ENCODE measurements around the gene ACOT13. TPM values are rescaled to one million over a fixed set of nuclear protein-coding genes. Genes with fewer than 3 reads are reported as not detected.
"Not testable (repeated sequence)": the region's sequence is repeated elsewhere in the genome, so short reads cannot be mapped to it uniquely, and the experiment has no call there.

ACOT13 gene
- polyA plus RNA-seq, 4 donors = 10.5 to 26.9 (median 16.2) TPM

- H3K9me3 ChIP-seq (ENCODE audit: control insufficient read depth in 2 of 2, insufficient read depth in 1 of 2, low read depth in 1 of 2, low read length in 1 of 2) = peaks cover 2 to 20% of the 10 kb centered on the region in 2 donors
- not testable (repeated sequence) for FAIRE-seq; H3K27me3 ChIP-seq (ENCODE audit: control insufficient read depth in 3 of 3, insufficient read depth in 3 of 3, low read length in 3 of 3); H3K27ac ChIP-seq (ENCODE audit: low read depth in 1 of 3, low read length in 2 of 3); H3K4me3 ChIP-seq (ENCODE audit: low read depth in 1 of 3, low read length in 3 of 3); DNase-seq; H3K36me3 ChIP-seq (ENCODE audit: control insufficient read depth in 3 of 3, insufficient read depth in 2 of 3, low read depth in 1 of 3, low read length in 3 of 3)
- H3K4me1 ChIP-seq (ENCODE audit: control insufficient read depth in 3 of 3, insufficient read depth in 2 of 3, low read depth in 1 of 3, low read length in 2 of 3) = peaks cover 0 to 17% (median 0%) of the 10 kb centered on the region in 3 donors
- 87 to 92% (median 89%) methylated on average over 6 of the region's 6 CpGs for WGBS, 3 donors
Measured at GRCh38 chr6:24731456-24732134, 64.7 kb downstream of the ACOT13 start.

- FAIRE-seq (no peak), DNase-seq (no peak)
- H3K36me3 ChIP-seq (ENCODE audit: control insufficient read depth in 3 of 3, insufficient read depth in 2 of 3, low read depth in 1 of 3, low read length in 3 of 3) = no peaks in the 10 kb centered on the region
- H3K4me1 ChIP-seq (ENCODE audit: control insufficient read depth in 3 of 3, insufficient read depth in 2 of 3, low read depth in 1 of 3, low read length in 2 of 3) = peaks cover 0 to 8% (median 0%) of the 10 kb centered on the region in 3 donors
- H3K27ac ChIP-seq (ENCODE audit: low read depth in 1 of 3, low read length in 2 of 3) = no peak overlapping the region
- H3K9me3 ChIP-seq (ENCODE audit: control insufficient read depth in 2 of 2, insufficient read depth in 1 of 2, low read depth in 1 of 2, low read length in 1 of 2) = peaks cover 2 to 20% of the 10 kb centered on the region in 2 donors
- H3K27me3 ChIP-seq (ENCODE audit: control insufficient read depth in 3 of 3, insufficient read depth in 3 of 3, low read length in 3 of 3) = no peaks in the 10 kb centered on the region
- WGBS, 3 donors = 94 to 98% (median 97%) methylated on average over 1 of the region's 1 CpG
- H3K4me3 ChIP-seq (ENCODE audit: low read depth in 1 of 3, low read length in 3 of 3) = no peak overlapping the region
Measured at GRCh38 chr6:24734166-24734565, 67.3 kb downstream of the ACOT13 start.

DNA sequence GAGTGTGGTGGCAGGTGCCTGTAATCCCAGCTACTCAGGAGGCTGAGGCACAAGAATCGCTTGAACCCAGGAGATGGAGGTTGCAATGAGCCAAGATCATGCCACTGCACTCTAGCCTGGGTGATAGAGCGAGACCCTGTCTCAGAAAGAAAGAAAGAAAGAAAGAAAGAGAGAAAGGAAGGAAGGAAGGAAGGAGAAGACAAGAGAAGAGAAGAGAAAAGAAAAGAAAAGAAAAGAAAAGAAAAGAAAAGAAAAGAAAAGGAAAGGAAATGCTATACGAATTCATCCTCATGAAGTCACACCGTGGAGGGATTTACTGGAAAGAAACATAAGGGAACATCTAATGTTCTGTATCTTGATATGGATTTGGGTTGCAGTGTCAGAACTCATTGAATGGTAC, 67.8 kb downstream of the ACOT13 start:
- not testable (repeated sequence) for FAIRE-seq

DNA sequence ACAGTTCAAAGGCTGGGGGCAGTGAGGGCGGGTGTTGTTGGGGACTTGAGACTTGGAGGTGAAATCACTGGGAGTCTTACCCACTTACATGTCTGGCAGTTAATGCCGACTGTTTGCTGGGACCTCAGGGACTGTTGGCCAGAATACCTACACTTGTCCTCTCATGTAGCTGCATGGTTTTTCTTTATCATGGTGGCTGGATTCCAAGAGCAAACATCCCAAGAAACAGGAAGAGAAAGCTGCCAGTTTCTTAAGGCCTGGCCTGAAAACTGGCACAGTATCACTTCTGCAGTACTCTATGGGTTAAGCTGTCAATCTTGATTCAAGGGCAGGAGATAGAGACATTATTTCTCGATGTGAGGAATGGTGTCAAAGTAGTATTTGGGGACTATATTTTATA, 71.9 kb downstream of the ACOT13 start:
- FAIRE-seq (no peak), DNase-seq (no peak)
- H3K9me3 ChIP-seq (ENCODE audit: control insufficient read depth in 2 of 2, insufficient read depth in 1 of 2, low read depth in 1 of 2, low read length in 1 of 2) = no peaks in the 10 kb centered on the region
- 46 to 72% (median 70%) methylated on average over 3 of the region's 3 CpGs for WGBS, 3 donors
- no peak overlapping the region for H3K4me3 ChIP-seq (ENCODE audit: low read depth in 1 of 3, low read length in 3 of 3)
- no peak overlapping the region for H3K27ac ChIP-seq (ENCODE audit: low read depth in 1 of 3, low read length in 2 of 3)
- peaks cover 0 to 8% (median 0%) of the 10 kb centered on the region in 3 donors for H3K4me1 ChIP-seq (ENCODE audit: control insufficient read depth in 3 of 3, insufficient read depth in 2 of 3, low read depth in 1 of 3, low read length in 2 of 3)
- H3K27me3 ChIP-seq (ENCODE audit: control insufficient read depth in 3 of 3, insufficient read depth in 3 of 3, low read length in 3 of 3) = no peaks in the 10 kb centered on the region
- H3K36me3 ChIP-seq (ENCODE audit: control insufficient read depth in 3 of 3, insufficient read depth in 2 of 3, low read depth in 1 of 3, low read length in 3 of 3) = no peaks in the 10 kb centered on the region

More for the DNA sequence above, 67.8 kb downstream of the ACOT13 start:
- H3K27me3 ChIP-seq (ENCODE audit: control insufficient read depth in 3 of 3, insufficient read depth in 3 of 3, low read length in 3 of 3); H3K4me3 ChIP-seq (ENCODE audit: low read depth in 1 of 3, low read length in 3 of 3); H3K36me3 ChIP-seq (ENCODE audit: control insufficient read depth in 3 of 3, insufficient read depth in 2 of 3, low read depth in 1 of 3, low read length in 3 of 3); H3K4me1 ChIP-seq (ENCODE audit: control insufficient read depth in 3 of 3, insufficient read depth in 2 of 3, low read depth in 1 of 3, low read length in 2 of 3); H3K27ac ChIP-seq (ENCODE audit: low read depth in 1 of 3, low read length in 2 of 3); DNase-seq: not testable (repeated sequence)
- 91 to 96% (median 93%) methylated on average over 4 of the region's 4 CpGs for WGBS, 3 donors
- H3K9me3 ChIP-seq (ENCODE audit: control insufficient read depth in 2 of 2, insufficient read depth in 1 of 2, low read depth in 1 of 2, low read length in 1 of 2) = peaks cover 2 to 20% of the 10 kb centered on the region in 2 donors

DNA sequence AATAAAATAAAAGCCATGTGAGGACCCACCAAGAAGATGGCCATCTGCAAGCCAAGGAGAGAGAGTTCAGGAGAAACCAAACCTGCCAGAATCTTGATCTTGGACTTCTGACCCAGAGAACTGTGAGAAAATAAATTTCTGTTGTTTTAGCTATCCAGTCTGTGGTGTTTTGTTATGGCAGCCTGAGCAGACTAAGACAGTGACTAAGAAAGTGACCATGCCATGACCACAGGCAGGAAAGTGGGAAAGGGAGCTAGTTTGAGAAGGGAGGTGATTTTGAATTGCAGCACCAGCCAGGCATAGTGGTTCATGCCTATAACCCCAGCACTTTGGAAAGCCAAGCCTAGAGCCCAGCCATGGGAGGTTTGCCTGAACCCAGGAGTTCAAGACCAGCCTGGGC, 74.0 kb downstream of the ACOT13 start:
- DNase-seq (no peak), FAIRE-seq (no peak)
- Histone ChIP-seq H3K36me3 (ENCODE audit: control insufficient read depth in 3 of 3, insufficient read depth in 2 of 3, low read depth in 1 of 3, low read length in 3 of 3) (no peaks in the 10 kb centered on the region), H3K4me1 (ENCODE audit: control insufficient read depth in 3 of 3, insufficient read depth in 2 of 3, low read depth in 1 of 3, low read length in 2 of 3) (peaks cover 0 to 3% (median 0%) of the 10 kb centered on the region in 3 donors), H3K4me3 (ENCODE audit: low read depth in 1 of 3, low read length in 3 of 3) (no peak overlapping the region), H3K27me3 (ENCODE audit: control insufficient read depth in 3 of 3, insufficient read depth in 3 of 3, low read length in 3 of 3) (no peaks in the 10 kb centered on the region), H3K27ac (ENCODE audit: low read depth in 1 of 3, low read length in 2 of 3) (no peak overlapping the region), H3K9me3 (ENCODE audit: control insufficient read depth in 2 of 2, insufficient read depth in 1 of 2, low read depth in 1 of 2, low read length in 1 of 2) (no peaks in the 10 kb centered on the region)

- 90 to 97% (median 91%) methylated on average over 5 of the region's 5 CpGs for WGBS, 3 donors
- DNase-seq = no peak
- Histone ChIP-seq H3K27ac (ENCODE audit: low read depth in 1 of 3, low read length in 2 of 3) (no peak overlapping the region), H3K4me1 (ENCODE audit: control insufficient read depth in 3 of 3, insufficient read depth in 2 of 3, low read depth in 1 of 3, low read length in 2 of 3) (no peaks in the 10 kb centered on the region), H3K27me3 (ENCODE audit: control insufficient read depth in 3 of 3, insufficient read depth in 3 of 3, low read length in 3 of 3) (no peaks in the 10 kb centered on the region), H3K36me3 (ENCODE audit: control insufficient read depth in 3 of 3, insufficient read depth in 2 of 3, low read depth in 1 of 3, low read length in 3 of 3) (no peaks in the 10 kb centered on the region), H3K4me3 (ENCODE audit: low read depth in 1 of 3, low read length in 3 of 3) (no peak overlapping the region), H3K9me3 (ENCODE audit: control insufficient read depth in 2 of 2, insufficient read depth in 1 of 2, low read depth in 1 of 2, low read length in 1 of 2) (no peaks in the 10 kb centered on the region)
- FAIRE-seq = no peak
Measured at GRCh38 chr6:24742216-24742738, 75.4 kb downstream of the ACOT13 start.

GRCh38 chr6:24743265-24743943, 76.5 kb downstream of the ACOT13 start:
- FAIRE-seq = no peak
- DNase-seq = peak in 1 of 2 donors; percentile 84
- H3K27ac ChIP-seq (ENCODE audit: low read depth in 1 of 3, low read length in 2 of 3) = peak overlapping the region; percentile 0 to 73 (median 52)
- no peak overlapping the region for H3K4me3 ChIP-seq (ENCODE audit: low read depth in 1 of 3, low read length in 3 of 3)
- H3K36me3 ChIP-seq (ENCODE audit: control insufficient read depth in 3 of 3, insufficient read depth in 2 of 3, low read depth in 1 of 3, low read length in 3 of 3) = no peaks in the 10 kb centered on the region
- H3K9me3 ChIP-seq (ENCODE audit: control insufficient read depth in 2 of 2, insufficient read depth in 1 of 2, low read depth in 1 of 2, low read length in 1 of 2) = no peaks in the 10 kb centered on the region
- H3K27me3 ChIP-seq (ENCODE audit: control insufficient read depth in 3 of 3, insufficient read depth in 3 of 3, low read length in 3 of 3) = no peaks in the 10 kb centered on the region
- no peaks in the 10 kb centered on the region for H3K4me1 ChIP-seq (ENCODE audit: control insufficient read depth in 3 of 3, insufficient read depth in 2 of 3, low read depth in 1 of 3, low read length in 2 of 3)
- 42 to 51% (median 49%) methylated on average over 2 of the region's 2 CpGs for WGBS, 3 donors

- no peak for FAIRE-seq
- Histone ChIP-seq H3K36me3 (ENCODE audit: control insufficient read depth in 3 of 3, insufficient read depth in 2 of 3, low read depth in 1 of 3, low read length in 3 of 3) (no peaks in the 10 kb centered on the region), H3K27ac (ENCODE audit: low read depth in 1 of 3, low read length in 2 of 3) (no peak overlapping the region), H3K4me1 (ENCODE audit: control insufficient read depth in 3 of 3, insufficient read depth in 2 of 3, low read depth in 1 of 3, low read length in 2 of 3) (no peaks in the 10 kb centered on the region), H3K4me3 (ENCODE audit: low read depth in 1 of 3, low read length in 3 of 3) (no peak overlapping the region), H3K9me3 (ENCODE audit: control insufficient read depth in 2 of 2, insufficient read depth in 1 of 2, low read depth in 1 of 2, low read length in 1 of 2) (no peaks in the 10 kb centered on the region), H3K27me3 (ENCODE audit: control insufficient read depth in 3 of 3, insufficient read depth in 3 of 3, low read length in 3 of 3) (no peaks in the 10 kb centered on the region)
- no peak for DNase-seq
- WGBS, 3 donors = 66 to 91% (median 82%) methylated on average over 3 of the region's 3 CpGs
Measured at GRCh38 chr6:24743944-24744335, 77.1 kb downstream of the ACOT13 start.
